Measurements from ENCODE around the gene MYH6.
A peak's percentile ranks its signal among the peaks of the same experiment; 100 is the strongest.
"Not testable (repeated sequence)": the region's sequence is repeated elsewhere in the genome, so short reads cannot be mapped to it uniquely, and the experiment has no call there.

MYH6 gene

DNA sequence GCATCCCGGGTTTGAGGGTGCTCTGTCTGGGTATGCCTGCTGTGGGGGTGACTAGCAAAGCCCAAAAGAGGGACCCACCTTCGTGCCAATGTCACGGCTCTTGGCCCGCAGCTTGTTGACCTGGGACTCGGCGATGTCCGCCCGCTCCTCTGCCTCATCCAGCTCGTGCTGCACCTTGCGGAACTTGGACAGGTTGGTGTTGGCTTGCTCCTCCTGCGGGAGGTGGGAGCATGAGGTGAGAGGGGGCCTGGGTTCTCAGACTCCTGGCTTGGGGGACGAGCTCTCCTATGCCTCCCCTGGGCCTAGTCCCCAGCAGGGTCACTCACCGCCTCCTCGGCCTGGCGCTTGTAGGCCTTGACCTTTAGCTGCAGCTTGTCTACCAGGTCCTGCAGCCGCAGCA lies 5.6 kb upstream of the MYH6 start:
- DNase-seq, result no peak

DNA sequence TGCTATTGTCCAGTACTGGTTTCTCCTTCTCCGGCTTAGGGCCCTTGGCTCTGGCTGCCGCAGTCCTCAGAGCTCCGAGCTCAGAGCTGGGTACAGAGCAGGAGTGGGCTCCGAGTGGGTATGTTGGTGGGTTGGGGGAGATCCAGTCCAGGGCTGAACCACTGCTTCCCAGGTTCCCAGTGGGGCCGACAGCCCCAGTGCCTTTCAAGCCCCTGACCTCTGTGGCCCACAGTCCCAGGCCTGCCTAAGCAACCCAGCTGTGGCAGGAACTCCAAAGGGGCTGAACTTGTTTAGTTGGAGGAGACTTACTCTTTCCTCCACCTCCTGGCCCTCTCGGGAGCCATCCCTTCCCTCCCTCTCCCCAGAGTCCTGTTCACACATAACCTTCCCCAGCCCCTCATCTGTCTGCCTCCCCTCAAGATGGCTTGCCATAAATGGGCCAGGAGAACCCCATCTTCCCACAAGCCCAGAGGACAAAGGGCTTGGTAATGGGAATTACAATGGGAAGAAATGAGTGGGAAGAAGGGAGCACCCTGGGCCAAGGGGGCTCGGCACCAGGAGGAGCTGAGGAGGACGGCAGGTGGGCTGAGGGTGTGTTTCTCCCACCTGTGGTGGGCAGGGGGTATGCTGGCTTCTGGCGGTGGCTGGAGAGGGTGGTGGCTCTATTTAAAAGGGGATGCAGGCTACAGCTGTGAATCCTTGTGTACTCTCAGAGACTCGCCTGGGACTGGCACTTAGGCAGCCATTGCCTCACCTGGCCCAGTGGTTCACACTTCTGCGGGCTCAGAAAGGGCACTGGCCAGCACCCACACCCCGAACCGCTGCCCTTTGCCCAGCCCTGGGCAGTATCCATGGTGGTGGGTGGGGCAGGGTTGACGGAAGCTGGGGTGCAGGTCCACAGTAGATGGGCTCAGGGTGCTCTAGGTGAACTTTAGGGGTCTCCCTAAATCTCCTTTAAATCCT lies 3.8 kb upstream of the MYH6 start:
- no peak for DNase-seq

DNA sequence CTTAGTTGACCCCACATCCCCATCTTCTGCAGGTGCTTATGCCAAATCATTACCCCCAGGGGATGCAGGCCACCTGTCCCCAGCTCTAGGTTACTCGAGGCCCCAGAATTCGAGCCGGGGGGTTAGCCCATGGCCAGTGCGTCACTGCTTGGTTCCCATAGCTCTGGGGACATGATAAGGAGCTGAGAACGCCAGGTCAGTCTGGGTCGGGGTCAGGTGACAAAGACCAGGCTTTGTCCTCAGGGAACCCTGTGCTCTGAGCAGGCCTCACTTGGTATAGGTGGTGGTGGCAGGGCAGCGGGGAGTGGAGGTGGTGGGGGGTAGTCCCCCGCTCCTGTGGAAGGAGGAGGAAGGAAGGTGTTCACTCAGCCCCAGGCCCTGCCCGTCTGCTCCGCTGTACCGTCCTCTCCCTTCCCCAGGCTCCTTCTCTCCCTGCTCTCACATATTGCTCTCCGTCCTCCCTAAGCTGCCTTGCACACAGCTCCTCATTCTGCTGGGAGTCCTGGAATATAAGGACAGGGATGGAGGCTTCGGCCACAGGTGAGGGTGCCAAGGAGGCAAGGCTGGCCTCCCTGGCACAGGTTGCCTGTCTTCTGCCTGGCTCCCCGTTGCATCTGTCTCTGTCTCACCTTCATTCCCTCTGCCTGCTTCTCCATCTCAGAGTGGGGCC lies 2.0 kb upstream of the MYH6 start:
- DNase-seq, result no peak

DNA sequence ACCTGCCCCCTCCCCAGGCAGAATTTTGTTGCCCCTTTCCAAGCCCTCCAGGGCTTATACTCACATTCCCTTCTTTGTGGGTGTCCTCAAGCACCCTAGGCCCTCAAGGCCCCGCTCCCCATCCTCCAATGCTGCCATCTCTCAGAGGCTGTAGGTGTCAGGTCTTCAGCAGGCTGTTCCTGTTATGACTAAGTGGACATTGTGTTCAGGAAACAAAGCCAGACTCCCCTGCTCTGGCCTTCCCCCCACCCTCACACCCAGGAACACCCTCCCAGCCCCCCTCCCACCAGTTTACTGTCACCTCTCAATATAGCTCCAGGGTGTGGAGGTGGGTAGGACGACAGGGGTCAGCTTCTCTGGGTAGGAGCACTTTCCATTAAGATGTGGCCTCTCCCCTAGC lies 1.4 kb upstream of the MYH6 start:
- DNase-seq, result no peak

DNA sequence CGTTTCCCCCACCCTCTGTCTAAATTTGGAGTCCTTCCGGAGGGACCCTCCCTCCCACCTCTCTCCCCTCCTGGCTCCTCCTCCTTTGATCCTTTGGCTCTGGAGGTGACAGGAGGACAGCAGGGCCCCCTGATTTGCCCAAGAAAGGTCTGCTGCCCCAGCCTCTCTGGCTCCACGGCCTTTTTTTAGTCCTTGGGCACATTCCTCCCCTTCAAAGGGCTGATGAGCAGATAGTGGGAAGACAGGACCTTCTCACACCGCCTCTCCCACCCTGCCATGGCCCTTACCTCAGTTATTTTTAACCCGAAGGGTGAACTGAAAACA lies 196 bp upstream of the MYH6 start:
- no peak for DNase-seq

DNA sequence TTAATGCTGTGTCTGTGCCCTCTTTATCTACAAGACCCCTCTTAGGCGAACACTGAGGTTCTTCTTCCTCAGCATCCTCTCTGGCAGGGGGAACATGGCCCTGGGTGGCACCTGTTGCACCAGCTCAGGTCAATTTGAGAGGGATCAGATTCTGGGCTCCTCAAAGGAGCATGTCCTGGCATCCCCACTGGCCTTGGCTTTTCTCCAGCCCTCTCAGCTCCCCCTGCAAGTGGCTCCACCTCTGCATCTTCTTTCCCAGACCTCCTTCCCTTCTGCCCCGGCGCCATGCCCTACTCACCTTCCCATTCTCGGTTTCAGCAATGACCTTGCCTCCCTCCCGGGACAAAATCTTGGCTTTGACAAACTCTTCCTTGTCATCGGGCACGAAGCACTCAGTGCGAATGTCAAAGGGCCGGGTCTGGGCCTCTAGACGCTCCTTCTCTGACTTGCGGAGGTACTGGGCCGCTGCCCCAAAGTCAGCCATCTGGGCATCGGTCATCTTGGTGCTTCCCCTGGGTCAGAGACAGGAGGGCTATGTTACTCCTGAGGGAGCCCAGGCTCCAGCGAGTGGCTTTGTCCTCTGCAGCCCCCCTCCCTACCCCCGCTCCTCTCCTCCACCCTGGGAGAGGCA lies 1.2 kb downstream of the MYH6 start:
- no peak for DNase-seq

DNA sequence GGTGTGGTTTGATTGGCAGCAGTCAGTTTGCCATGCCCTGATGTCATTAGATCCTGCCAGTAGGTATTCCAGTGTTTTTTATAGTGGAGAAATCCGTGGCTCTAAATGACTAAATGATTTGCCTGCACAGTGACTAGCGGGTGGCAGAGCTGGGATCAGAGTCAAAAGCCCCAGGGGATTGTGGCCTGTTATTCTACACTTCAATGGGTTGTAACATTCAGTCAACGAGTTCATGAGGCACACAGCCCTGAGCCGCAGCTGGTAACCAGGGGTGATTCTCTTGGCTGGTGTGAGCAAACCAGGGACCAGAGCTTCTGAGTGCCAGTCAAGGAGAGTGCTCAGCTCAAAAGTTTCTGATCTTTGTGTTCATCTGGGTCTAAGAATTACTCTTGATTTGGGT lies 1.8 kb downstream of the MYH6 start:
- no peak for DNase-seq

DNA sequence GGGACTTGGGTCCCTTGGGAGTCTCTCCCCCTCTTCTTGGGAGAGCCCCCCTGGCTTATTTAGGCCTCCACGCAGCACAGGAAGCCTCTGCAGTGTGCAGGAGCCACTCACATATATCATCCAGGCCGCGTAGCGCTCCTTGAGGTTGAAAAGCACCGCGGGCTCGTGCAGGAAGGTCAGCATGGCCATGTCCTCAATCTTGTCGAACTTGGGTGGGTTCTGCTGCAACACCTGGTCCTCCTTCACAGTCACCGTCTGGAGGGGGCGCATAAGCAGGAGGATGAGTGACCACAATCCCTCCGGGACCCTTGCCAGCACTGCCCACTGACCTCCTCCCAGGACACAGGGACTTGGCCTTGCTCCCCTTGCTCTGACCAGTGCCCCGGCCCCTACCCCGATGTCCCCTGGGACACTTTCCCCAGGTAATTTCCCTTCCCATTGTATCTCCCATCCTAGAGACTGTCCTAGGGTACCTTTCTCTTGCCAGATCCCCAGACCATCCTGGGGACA lies 2.5 kb downstream of the MYH6 start:
- no peak for DNase-seq

DNA sequence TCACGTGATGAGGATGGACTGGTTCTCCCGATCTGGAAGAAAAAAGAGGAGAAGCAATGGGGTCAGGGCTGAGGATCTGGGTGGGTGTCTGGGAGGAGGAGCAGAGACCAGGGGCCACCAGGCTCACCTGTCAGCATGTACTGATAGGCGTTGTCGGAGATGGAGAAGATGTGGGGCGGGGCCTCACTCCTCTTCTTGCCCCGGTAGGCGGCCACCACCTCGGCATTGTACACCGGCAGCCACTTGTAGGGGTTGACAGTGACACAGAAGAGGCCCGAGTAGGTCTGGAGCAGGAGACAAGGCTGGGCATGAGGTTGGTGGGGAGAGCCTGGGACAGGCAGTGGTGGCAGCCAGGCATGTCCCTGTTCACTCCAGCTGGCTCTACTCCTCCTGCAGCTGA lies 3.0 kb downstream of the MYH6 start:
- no peak for DNase-seq

DNA sequence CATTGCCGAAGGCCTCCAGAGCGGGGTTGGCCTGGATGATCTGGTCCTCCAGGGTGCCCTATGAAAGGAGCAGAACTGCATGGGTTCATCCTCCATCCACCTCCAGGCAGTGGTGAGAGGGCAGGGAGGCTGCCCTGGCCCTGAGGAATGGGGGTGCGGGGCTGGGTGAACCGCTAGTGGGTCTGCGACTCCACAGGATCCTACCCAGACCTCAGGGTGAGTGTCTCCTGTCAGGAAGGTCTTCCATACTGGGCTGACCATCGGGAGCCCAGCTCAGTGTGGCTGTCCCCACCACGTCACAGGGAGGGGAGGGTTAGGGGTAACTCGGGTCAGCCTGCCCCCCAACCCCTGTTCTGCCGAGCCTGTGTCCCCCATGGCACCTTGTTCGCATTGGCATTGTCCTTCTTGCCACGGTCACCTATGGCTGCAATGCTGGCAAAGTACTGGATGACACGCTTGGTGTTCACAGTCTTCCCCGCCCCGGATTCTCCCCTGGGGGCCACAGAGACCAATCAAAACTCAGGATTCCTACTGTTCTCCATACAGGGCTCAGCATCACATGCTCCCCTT lies 3.7 kb downstream of the MYH6 start:
- peak in 1 of 2 experiments; percentile 4 for DNase-seq

DNA sequence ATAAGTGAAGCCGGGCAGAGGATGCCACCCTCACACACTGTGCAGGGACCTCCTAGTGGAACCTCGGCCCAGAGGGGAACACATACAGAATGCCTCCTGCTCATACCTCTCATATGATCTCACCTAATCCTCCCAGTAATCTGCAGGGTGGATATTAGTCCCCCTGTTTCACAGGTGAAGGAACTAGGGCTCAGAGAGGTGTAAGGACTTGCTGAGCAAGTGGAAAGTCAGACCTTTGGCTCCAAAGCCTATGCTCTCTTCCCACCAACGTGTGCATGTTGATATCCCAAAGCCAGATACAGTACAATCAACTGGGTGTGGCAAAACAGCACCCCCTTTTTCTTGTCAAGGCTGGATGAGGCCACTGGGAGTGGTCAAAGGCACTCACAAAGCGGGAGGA lies 4.2 kb downstream of the MYH6 start:
- DNase-seq, result no peak

DNA sequence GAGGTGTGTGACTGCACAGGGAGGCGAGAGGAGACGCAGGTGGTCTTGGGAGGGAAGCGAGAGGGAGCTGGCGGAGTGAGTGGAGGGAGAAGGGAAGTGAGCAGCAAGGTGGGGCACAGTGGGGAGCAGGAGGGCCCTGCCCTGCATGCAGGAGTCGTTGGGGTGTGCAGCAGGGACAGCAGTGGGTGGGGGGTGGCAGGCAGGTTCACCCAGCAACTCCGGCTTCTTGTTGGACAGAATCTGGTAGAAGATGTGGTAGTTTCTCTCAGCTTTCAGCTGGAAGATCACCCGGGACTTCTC lies 5.0 kb downstream of the MYH6 start:
- DNase-seq, result no peak

DNA sequence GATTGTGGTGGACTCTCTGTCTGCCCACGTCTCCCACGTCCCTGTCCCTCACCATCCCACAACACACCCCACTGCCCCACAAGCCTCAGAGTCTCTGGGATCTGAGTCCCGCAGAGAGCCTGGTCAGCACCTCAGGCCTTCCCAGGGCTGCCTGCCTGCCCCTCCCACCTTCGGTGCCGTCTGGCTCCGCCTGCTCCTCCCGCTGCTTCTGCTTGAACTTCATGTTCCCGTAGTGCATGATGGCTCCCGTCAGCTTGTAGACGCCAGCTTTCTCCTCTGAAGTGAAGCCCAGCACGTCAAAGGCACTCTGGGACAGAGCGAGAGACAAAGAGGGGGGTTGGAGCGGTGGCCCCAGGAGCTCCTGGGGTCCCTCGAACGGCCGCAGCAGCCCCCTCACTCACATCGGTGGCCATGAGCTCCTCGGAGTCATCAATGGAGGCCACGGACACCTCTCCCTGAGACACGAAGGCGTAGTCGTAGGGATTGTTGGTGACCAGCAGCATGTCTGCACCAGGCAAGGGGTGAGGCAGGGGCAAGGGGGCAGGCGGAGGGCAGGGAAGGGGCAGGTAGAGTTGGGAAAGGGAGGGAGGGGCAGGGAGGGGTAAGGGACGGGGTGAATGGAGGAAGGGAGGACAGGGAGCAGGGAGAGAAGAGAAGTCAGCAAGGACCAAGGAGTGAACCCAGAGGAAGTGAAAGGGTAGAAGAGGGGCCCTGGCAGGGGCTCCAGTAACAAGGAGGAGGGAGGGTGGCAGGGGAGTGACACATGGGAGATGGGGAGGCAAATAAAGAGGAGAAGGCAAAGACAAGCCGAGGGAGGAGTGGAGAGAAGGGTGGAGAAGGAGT lies 5.6 kb downstream of the MYH6 start:
- no peak for DNase-seq

DNA sequence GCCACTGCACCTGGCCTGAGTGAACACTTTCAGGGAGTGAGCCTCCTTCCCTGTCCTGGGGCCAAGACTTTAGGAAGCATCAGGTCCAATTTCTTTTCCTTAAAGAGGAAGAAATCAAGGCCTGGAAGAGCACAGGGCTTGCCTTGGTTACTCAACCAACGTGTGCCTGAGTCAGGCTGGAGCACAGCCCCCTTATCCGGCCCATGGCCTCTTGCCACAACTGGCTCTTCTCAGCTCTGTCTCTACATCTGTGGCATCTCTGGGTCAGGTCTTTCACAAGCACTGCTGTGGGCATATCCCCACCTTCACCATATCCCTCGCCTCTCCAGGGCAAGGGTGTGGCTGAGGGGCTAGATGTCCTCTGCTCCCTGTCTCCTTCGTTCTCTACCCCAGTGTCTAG lies 6.8 kb downstream of the MYH6 start:
- no peak for DNase-seq

DNA sequence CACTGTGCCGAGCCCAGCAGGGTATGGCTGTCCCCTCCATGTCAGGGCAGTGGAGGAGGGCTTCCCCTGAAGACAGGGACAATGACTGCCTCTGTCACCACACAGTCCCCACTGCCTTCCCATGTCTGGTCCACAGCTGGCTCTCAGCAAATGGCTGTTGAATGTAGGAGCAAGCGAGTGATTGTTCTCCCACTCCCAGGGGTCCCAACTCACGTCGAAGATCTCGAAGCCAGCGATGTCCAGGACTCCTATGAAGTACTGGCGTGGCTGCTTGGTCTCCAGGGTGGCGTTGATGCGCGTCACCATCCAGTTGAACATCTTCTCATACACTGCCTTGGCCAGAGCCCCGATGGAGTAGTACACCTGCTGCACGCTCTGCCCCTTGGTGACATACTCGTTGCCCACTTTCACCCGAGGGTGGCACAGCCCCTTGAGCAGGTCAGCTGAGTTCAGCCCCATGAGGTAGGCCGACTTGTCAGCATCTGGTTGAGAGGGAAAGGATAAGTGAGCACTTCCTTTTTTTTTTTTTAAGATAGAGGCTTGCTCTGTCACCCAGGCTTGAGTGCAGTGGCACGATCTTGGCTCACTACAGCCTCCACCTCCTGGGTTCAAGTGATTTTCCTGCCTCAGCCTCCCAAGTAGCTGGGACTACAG lies 7.5 kb downstream of the MYH6 start:
- not testable (repeated sequence) for DNase-seq

DNA sequence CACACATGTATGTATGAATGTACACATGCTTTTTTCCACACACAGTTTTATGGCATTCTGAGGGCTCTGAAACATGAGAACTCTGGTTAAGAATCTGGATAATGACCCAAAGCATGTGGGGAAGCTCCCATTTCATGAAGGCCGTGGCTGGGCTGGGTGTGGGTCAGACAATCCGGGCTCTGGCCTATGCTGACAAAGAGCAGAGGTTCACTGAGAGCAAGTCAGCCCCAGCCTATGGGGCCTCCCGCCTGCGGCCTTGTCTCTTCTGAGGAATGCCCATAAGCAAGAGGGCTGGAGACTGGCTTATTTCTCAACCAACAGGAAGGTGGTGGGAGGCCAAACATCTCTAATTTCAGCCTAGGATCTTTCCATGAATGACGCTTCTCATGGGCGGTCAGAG lies 8.5 kb downstream of the MYH6 start:
- no peak for DNase-seq

DNA sequence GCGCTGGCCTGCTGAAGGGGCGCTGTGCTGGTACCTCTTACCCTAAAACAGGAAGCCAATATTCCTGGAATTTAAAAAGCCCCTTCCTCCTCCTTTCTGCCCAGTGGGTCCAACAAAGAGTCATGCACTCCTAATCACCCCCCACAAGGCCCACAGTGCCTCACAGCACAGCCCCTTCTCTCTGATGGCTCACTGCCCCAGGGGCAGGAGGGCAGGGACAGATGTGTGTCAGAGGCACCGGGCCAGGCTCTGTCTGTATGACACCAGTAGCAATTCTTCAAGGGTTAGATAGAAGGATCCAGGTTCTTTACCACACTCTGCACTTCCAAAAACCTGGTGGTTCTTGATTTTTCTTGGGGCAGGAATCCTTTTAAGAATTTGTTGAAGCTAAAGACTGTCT lies 8.9 kb downstream of the MYH6 start:
- no peak for DNase-seq

DNA sequence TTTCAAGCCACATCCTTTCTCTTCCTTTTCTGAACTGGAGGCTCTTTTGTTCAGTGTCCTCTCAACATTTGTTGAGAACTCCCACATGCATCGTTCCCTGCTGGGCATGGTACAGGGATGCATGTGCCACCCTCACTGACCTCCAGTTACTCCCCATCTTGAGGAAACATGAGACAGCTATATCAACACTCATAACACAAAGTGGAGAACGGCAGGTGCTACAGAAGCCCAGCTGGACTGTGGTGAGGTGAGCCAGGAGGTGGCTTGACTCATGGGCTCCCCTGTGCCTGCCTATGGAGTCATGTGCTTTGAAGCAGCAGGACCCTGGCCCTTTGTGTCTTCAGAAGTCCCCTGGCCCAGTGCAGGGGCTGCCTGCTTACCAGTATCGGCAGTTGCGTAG lies 9.7 kb downstream of the MYH6 start:
- DNase-seq, result no peak

DNA sequence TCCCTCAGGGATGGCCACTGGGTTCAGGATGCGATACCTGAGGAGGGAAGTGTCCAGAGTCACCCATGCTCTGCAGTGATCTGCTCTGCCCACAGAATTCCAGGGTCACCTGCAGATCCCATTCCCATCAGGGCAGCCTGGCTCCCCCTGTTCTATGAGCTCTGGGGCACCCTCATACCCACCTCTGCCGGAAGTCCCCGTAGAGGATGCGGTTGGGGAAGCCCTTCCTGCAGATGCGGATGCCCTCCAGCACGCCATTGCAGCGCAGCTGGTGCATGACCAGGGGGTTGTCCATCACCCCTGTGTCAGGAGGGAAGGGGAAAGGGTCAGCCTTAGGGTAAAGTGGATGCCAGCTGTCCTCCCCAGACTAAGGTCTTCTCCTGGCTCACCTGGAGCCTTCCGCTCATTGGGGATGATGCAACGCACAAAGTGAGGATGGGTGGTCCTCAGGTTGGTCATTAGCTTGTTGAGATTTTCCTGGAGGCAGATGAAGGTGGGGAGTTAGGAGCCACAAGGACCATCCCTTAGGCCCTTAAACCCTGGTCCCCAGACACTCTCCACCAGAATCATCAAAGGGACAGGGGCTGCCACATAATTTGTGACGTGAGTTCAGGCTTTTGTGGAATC lies 11.2 kb downstream of the MYH6 start:
- DNase-seq, result no peak

DNA sequence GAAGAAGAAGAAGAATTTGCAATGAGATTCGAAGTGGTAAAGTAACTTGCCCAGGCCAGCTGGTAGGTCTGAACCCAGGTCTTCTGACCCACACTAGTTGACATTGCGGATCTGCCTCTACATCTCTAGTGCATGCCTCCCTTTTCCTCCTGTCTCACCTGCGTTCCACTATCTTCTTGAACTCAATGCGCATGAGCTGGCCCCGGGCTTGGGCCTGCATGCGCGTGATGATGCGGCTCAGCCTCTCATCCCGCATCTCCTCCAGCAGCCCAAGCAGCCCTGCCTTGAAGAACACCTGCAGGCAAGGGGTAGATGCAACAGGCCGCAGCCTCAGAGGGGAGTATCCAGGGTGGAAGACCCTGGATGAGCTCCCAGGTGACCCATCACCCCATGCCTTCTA lies 11.9 kb downstream of the MYH6 start:
- DNase-seq, result no peak

DNA sequence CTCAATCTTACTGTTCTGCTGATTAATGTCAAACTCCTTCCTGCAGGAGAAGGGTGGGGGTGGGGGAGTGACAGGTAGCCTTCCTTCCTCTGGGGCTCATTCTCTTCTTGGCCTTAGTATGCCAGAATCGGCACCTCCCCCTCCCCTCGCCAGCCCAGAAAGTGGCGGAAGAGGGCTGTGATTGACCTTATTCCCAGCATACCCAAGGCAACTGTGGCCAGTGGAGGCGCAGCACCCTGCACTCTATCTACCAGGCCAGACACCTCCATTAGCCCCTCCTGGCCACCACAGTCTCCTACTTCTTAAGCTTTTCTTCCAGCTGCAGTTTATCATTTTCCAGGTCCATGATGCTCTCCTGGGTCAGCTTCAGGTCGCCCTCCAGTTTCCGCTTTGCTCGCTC lies 15.5 kb downstream of the MYH6 start:
- no peak for DNase-seq

DNA sequence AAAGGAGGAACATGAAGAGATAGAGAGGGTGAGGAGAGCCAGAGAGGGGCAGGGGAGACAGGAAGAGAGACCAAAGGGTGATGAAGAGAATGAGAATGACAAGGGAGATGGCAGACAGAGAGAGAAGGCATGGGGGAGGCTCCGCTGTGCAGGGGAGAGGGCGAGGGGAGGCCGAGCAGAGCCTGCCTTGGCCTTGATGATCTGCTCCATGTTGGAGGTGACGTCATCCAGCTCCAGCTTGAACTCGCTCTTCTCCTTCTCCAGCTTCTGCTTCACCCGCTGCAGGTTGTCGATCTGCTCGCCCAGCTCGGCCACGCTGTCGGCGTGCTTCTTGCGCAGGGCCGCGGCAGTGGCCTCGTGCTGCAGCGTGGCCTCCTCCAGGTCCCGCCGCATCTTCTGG lies 18.2 kb downstream of the MYH6 start:
- not testable (repeated sequence) for DNase-seq
